Activated CD8-positive, alpha-beta T cell treated with anti-CD3 and anti-CD28 coated beads for 36 hours (primary cell): ENCODE data around the gene TNFAIP8L3. TPM values are rescaled to one million over a fixed set of nuclear protein-coding genes. Genes with fewer than 3 reads are reported as not detected.

ENCODE experiments used
- ATAC-seq: fragments of 200-7000 bp; cut with Tn5 transposase; one replicate; pipeline ENCODE4 v1.10.0; 2021; ENCODE audit warnings: mild to moderate bottlenecking, moderate library complexity
- CTCF ChIA-PET: fragments of 350-600 bp; sonication (Branson Sonifier 250); formaldehyde crosslinking; loops from one replicate; lab custom pipeline; 2021; ENCODE audit warnings: antibody characterized with exemption; lab: Charles Lee
- POLR2A ChIA-PET: fragments of 350-600 bp; sonication (Branson Sonifier 250); formaldehyde crosslinking; loops from one replicate; lab custom pipeline; 2021; ENCODE audit warnings: antibody characterized with exemption; lab: Charles Lee
- DNase-seq: peaks from one replicate; pipeline ENCODE4 v3.0.0-alpha.2; 2020
- H3K27ac Mint-ChIP-seq: one replicate; pipeline ENCODE4 v1.8.0; 2021; ENCODE audit warnings: mild to moderate bottlenecking, mixed read lengths
- H3K27me3 Mint-ChIP-seq: one replicate; pipeline ENCODE4 v1.8.0; 2021; ENCODE audit warnings: mixed read lengths
- H3K36me3 Mint-ChIP-seq: one replicate; pipeline ENCODE4 v1.8.0; 2021; ENCODE audit warnings: low read depth, mixed read lengths
- H3K4me1 Mint-ChIP-seq: one replicate; pipeline ENCODE4 v1.8.0; 2021; ENCODE audit warnings: low read depth, mixed read lengths
- H3K4me3 Mint-ChIP-seq: one replicate; pipeline ENCODE4 v1.8.0; 2021; ENCODE audit warnings: mild to moderate bottlenecking, moderate library complexity, mixed read lengths
- H3K9me3 Mint-ChIP-seq: one replicate; pipeline ENCODE4 v1.8.0; 2021; ENCODE audit warnings: mixed read lengths
- intact Hi-C: fragments of 100-400 bp; cut with micrococcal nuclease; formaldehyde crosslinking; loops from one replicate; pipeline ENCODE4 v1.10.0; 2022
- total RNA-seq, 2 experiments: library from RNA; stranded (reverse); gene quantifications; one replicate each; pipeline ENCODE4 v1.2.3, GENCODE V29; 2021
- TF ChIP-seq, protein P1 (sequence below): fragments of 200-600 bp; IDR thresholded peaks from one replicate; pipeline ENCODE4 v1.8.0; 2022; ENCODE audit warnings: antibody characterized with exemption, mild to moderate bottlenecking

The TNFAIP8L3 gene
- total RNA-seq, 2 experiments from 2014 or later: 0.14 TPM; not detected in 1

DNA sequence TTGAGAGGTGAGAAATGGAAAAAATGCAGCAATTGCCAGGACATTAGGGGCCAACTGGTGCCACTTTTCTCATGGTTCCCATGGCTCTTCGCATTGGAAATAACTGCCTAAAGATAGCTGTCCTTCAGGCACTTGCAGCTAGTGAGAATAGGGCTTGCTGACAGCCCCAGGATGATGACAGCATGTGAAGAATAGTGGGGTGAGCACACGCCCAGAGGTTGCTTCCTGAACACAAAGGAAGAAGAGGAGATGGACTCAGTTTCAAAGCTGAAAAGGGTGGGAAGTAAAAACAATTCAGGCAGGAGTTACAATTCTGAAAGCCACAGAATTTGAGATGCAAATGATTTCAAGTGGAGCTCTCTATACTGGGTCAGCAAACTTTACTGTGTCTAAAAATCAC is 45.6 kb downstream of the TNFAIP8L3 start:
- Mint-ChIP-seq H3K4me1 (no peaks in the 10 kb centered on the region), H3K4me3 (no peak overlapping the region), H3K27me3 (peaks cover 2% of the 10 kb centered on the region), H3K9me3 (no peaks in the 10 kb centered on the region), H3K36me3 (no peaks in the 10 kb centered on the region), H3K27ac (no peak overlapping the region)
- CTCF ChIA-PET: no interaction called here
- POLR2A ChIA-PET: no interaction called here
- TF ChIP-seq, protein P1, sequence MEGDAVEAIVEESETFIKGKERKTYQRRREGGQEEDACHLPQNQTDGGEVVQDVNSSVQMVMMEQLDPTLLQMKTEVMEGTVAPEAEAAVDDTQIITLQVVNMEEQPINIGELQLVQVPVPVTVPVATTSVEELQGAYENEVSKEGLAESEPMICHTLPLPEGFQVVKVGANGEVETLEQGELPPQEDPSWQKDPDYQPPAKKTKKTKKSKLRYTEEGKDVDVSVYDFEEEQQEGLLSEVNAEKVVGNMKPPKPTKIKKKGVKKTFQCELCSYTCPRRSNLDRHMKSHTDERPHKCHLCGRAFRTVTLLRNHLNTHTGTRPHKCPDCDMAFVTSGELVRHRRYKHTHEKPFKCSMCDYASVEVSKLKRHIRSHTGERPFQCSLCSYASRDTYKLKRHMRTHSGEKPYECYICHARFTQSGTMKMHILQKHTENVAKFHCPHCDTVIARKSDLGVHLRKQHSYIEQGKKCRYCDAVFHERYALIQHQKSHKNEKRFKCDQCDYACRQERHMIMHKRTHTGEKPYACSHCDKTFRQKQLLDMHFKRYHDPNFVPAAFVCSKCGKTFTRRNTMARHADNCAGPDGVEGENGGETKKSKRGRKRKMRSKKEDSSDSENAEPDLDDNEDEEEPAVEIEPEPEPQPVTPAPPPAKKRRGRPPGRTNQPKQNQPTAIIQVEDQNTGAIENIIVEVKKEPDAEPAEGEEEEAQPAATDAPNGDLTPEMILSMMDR: no peak
- intact Hi-C loops: no loop called here
- DNase-seq (no peak), ATAC-seq (no peak)

- no peak overlapping the region for H3K27ac Mint-ChIP-seq
- intact Hi-C loops: no loop called here
- DNase-seq: no peak
- no peaks in the 10 kb centered on the region for H3K36me3 Mint-ChIP-seq
- no peak for ATAC-seq
- no peaks in the 10 kb centered on the region for H3K27me3 Mint-ChIP-seq
- no peaks in the 10 kb centered on the region for H3K9me3 Mint-ChIP-seq
- CTCF ChIA-PET: no interaction called here
- TF ChIP-seq, protein P1: no peak
- POLR2A ChIA-PET: no interaction called here
- no peak overlapping the region for H3K4me3 Mint-ChIP-seq
- H3K4me1 Mint-ChIP-seq: no peaks in the 10 kb centered on the region
Measured at GRCh38 chr15:51048308-51048707, 46.4 kb downstream of the TNFAIP8L3 start.

DNA sequence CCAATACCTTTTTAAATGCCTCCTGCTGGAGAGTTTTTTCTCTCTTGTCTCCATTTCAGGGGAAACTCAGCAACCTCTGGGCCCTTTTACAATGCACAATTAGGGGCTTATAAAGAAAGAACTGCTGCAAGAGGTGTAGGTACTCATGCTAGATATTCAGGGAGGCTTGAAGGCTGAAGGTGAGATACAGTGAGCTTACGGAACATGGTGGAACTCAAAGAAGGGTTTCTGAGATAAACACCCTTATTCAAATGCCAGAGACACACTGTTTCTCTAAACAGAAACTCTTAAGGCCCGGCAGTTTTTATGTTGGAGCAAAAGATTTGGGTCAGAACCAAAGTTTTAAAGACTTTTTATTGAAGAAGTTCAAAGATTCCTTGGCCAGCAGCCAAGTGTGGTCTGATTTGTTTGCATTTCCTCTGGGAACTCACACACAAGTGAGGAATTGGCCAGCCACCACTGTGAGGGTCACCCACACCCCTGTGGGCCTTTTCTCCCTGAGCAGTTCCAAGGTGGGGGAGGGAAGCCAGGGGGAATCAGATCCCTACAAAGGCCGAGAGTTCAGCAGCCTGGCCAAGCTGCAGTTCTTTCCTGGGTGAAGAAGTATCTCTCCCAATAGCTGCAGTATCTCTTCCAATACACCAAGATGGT is 47.8 kb downstream of the TNFAIP8L3 start:
- no peaks in the 10 kb centered on the region for H3K9me3 Mint-ChIP-seq
- H3K4me3 Mint-ChIP-seq: no peak overlapping the region
- DNase-seq (no peak), ATAC-seq (no peak)
- H3K36me3 Mint-ChIP-seq: no peaks in the 10 kb centered on the region
- ChIA-PET CTCF (no interaction called here), POLR2A (interaction anchor here (1.3 kb wide), 1 partner anchor 17 kb away, joined by 3 read pairs; no protein-coding TSS in a partner anchor)
- intact Hi-C loops: no loop called here
- no peak overlapping the region for H3K27ac Mint-ChIP-seq
- no peaks in the 10 kb centered on the region for H3K4me1 Mint-ChIP-seq
- TF ChIP-seq, protein P1: no peak
- no peaks in the 10 kb centered on the region for H3K27me3 Mint-ChIP-seq

- H3K27me3 Mint-ChIP-seq: no peaks in the 10 kb centered on the region
- H3K27ac Mint-ChIP-seq: no peak overlapping the region
- no peak overlapping the region for H3K4me3 Mint-ChIP-seq
- ChIA-PET POLR2A (interaction anchor here (1.3 kb wide), 1 partner anchor 18 kb away, joined by 3 read pairs; no protein-coding TSS in a partner anchor), CTCF (no interaction called here)
- intact Hi-C loops: no loop called here
- DNase-seq (no peak), ATAC-seq (no peak)
- no peaks in the 10 kb centered on the region for H3K9me3 Mint-ChIP-seq
- no peaks in the 10 kb centered on the region for H3K36me3 Mint-ChIP-seq
- TF ChIP-seq, protein P1: no peak
- no peaks in the 10 kb centered on the region for H3K4me1 Mint-ChIP-seq
Measured at GRCh38 chr15:51046016-51046415, 48.7 kb downstream of the TNFAIP8L3 start.

DNA sequence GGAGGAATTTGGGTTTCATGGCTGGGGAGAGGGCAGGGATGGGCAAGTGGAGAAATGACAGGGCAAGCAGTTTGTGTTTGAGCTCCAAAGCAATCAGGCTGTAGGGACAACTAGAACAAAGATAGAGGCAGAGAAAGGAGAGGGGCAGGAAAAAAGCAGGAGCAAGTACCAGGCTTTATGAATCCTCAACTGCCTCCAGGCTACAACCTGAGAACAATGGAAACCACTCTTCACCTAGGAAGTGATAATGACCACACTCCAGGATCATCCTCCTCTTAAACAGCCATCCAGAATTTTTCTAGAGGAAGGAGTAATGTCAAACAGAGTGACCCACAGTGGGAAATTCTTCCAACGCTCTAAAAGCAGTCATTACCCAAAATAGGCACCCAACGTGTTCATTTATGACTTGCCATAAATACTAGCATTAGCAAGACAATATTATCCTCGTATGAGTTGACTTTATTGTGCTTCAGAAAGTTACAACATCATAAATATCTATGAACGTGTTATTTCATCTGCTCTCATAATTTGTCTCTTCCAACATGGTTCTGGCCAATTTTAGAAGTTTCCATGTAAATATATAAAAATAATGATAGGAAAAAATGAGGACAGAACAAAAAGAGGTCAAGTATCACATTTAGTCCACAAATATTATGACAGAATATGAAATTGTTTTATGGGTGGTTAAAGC is 50.5 kb downstream of the TNFAIP8L3 start:
- ATAC-seq (no peak), DNase-seq (no peak)
- ChIA-PET CTCF (no interaction called here), POLR2A (interaction anchor here (0.6 kb wide), 1 partner anchor 357 kb away, joined by 3 read pairs; no protein-coding TSS in a partner anchor)
- Mint-ChIP-seq H3K4me3 (no peak overlapping the region), H3K27ac (no peak overlapping the region), H3K4me1 (no peaks in the 10 kb centered on the region), H3K27me3 (no peaks in the 10 kb centered on the region), H3K36me3 (no peaks in the 10 kb centered on the region), H3K9me3 (no peaks in the 10 kb centered on the region)
- TF ChIP-seq, protein P1: no peak
- intact Hi-C loops: no loop called here
